Measurements from ENCODE around the gene JMJD6. TPM values are rescaled to one million over a fixed set of nuclear protein-coding genes. Genes with fewer than 3 reads are reported as not detected.

Gene JMJD6
- total and polyA plus RNA-seq, 2 experiments from 2014 or later = 11.4 to 12.8 TPM

GRCh38 chr17:76733618-76733957, 7.2 kb upstream of the JMJD6 start:
- no peak for ATAC-seq
- H3K27ac ChIP-seq (ENCODE audit: low read depth) = 0 out of 2 replicates have a peak overlapping the region, but pooled peaks have one; percentile 1
- H3K27me3 Mint-ChIP-seq (ENCODE audit: insufficient read depth, low read depth, poor library complexity) = peaks cover 25% of the 10 kb centered on the region
- H3K79me2 ChIP-seq (replicated peaks; ENCODE audit: insufficient read depth) = peaks cover 63% of the 10 kb centered on the region
- TF ChIP-seq ETS1 (IDR thresholded peaks at IDR 0.05) (no peak), STAT1 (IDR thresholded peaks at IDR 0.05; ENCODE audit: unreplicated experiment) (no peak), ZNF114 (CRISPR knock-in tag; IDR thresholded peaks at IDR 0.05) (no peak), REST (IDR thresholded peaks at IDR 0.05; ENCODE audit: unreplicated experiment) (no peak), NANOG (IDR thresholded peaks at IDR 0.05; ENCODE audit: borderline replicate concordance) (no peak), POLR2AphosphoS5 (IDR thresholded peaks at IDR 0.05; ENCODE audit: low read depth) (no peak), CREB1 (CRISPR knock-in tag; IDR thresholded peaks at IDR 0.05; ENCODE audit: low read depth) (no peak), ZNF462 (CRISPR knock-in tag; IDR thresholded peaks at IDR 0.05) (no peak), JUNB (IDR thresholded peaks at IDR 0.05; ENCODE audit: unreplicated experiment) (no peak), EZH2 (IDR thresholded peaks at IDR 0.05; ENCODE audit: low read depth, unreplicated experiment) (no peak), ZNF331 (CRISPR knock-in tag; IDR thresholded peaks at IDR 0.05; ENCODE audit: low read depth) (no peak), CTCF (conservative IDR thresholded peaks at IDR 0.05; ENCODE audit: low read depth in 2 of 2) (no peak)
- H3K4me3 Mint-ChIP-seq = peak overlapping the region; percentile 99
- peak overlapping the region; percentile 97 for H3K4me3 ChIP-seq
- no peak for DNase-seq (ENCODE audit: low spot score)
- peaks cover 8% of the 10 kb centered on the region; the same call in 1 of the 2 replicates for H3K4me1 ChIP-seq (ENCODE audit: insufficient read depth)
- peak overlapping the region; percentile 83; the same call in 1 of the 2 replicates for H3K27ac Mint-ChIP-seq
- H3K4me1 Mint-ChIP-seq = peaks cover 23% of the 10 kb centered on the region
- peaks cover 9% of the 10 kb centered on the region; the same call in 2 of the 3 replicates for H3K9me3 Mint-ChIP-seq
- H3F3A ChIP-seq (replicated peaks; ENCODE audit: low read depth) = peaks cover 48% of the 10 kb centered on the region
- H3K4me2 ChIP-seq = peak overlapping the region; percentile 99
- no peak overlapping the region for H2AFZ ChIP-seq
- peaks cover 38% of the 10 kb centered on the region for H4K20me1 ChIP-seq (replicated peaks; ENCODE audit: insufficient read depth)
- H3K27me3 ChIP-seq (ENCODE audit: insufficient read depth) = no peaks in the 10 kb centered on the region
- H3K36me3 ChIP-seq (ENCODE audit: insufficient read depth) = peaks cover 37% of the 10 kb centered on the region
- H3K9me2 ChIP-seq (ENCODE audit: insufficient read depth) = no peaks in the 10 kb centered on the region
- H3K36me3 Mint-ChIP-seq (ENCODE audit: low read depth) = peaks cover 73% of the 10 kb centered on the region

Data from GM23338 (cell line).